PFSK-1 (cell line): ENCODE data around the gene LENG8.

ENCODE experiments used
- FOXP2 ChIP-seq: optimal IDR thresholded peaks from 2 replicates; pipeline ENCODE3; 2011; ENCODE audit warnings: borderline replicate concordance, control low read depth, inconsistent platforms; ENCODE audit not compliant: insufficient read depth; ENCODE audit errors: extremely low read length, extremely low read depth
- POLR2AphosphoS5 ChIP-seq: IDR thresholded peaks from 2 replicates; pipeline ENCODE4 v1.6.1; 2012; ENCODE audit warnings: low read depth, mild to moderate bottlenecking, control low read depth, low read length, moderate library complexity
- SIN3A ChIP-seq: IDR thresholded peaks from 2 replicates; pipeline ENCODE4 v1.6.1; 2012; ENCODE audit warnings: mild to moderate bottlenecking, low read length, moderate library complexity, borderline replicate concordance; ENCODE audit not compliant: insufficient read depth
- TAF1 ChIP-seq: IDR thresholded peaks from 2 replicates; pipeline ENCODE4 v1.6.1; 2012; ENCODE audit warnings: low read length, control low read depth, borderline replicate concordance; ENCODE audit not compliant: insufficient read depth
- TF ChIP-seq, protein P1 (sequence below), 2 experiments: IDR thresholded peaks; 2 replicates each; pipeline versions ENCODE4 v1.6.1 to v1.8.0; 2011 to 2012; ENCODE audit warnings: low read depth in 2 of 2, low read length in 2 of 2, control low read depth in 1 of 2, inconsistent platforms in 1 of 2, mild to moderate bottlenecking in 1 of 2, moderate library complexity in 1 of 2; ENCODE audit not compliant: insufficient read depth in 1 of 2

Gene LENG8

DNA sequence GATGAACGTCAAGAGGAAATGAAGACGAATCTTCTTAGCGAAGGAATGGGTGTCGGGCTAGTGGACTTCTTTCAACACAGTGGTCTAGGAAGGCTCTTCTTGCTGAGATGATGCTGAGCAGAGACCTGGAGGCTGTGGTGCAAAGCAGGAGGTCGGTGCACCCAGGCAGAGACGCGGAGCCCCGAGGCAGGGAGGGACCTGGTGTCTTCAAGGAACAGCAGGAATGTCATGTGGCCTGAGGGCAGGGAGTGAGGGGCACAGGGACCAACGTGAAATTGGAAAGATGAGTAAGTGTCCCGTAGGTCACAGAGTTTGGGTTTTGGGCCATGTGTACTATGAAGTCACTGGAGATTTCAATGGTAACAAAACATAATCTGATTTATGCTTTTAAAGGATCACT, 35.5 kb downstream of the LENG8 start:
- TF ChIP-seq FOXP2 (no peak), TAF1 (no peak), SIN3A (no peak), POLR2AphosphoS5 (no peak)
- TF ChIP-seq, protein P1, sequence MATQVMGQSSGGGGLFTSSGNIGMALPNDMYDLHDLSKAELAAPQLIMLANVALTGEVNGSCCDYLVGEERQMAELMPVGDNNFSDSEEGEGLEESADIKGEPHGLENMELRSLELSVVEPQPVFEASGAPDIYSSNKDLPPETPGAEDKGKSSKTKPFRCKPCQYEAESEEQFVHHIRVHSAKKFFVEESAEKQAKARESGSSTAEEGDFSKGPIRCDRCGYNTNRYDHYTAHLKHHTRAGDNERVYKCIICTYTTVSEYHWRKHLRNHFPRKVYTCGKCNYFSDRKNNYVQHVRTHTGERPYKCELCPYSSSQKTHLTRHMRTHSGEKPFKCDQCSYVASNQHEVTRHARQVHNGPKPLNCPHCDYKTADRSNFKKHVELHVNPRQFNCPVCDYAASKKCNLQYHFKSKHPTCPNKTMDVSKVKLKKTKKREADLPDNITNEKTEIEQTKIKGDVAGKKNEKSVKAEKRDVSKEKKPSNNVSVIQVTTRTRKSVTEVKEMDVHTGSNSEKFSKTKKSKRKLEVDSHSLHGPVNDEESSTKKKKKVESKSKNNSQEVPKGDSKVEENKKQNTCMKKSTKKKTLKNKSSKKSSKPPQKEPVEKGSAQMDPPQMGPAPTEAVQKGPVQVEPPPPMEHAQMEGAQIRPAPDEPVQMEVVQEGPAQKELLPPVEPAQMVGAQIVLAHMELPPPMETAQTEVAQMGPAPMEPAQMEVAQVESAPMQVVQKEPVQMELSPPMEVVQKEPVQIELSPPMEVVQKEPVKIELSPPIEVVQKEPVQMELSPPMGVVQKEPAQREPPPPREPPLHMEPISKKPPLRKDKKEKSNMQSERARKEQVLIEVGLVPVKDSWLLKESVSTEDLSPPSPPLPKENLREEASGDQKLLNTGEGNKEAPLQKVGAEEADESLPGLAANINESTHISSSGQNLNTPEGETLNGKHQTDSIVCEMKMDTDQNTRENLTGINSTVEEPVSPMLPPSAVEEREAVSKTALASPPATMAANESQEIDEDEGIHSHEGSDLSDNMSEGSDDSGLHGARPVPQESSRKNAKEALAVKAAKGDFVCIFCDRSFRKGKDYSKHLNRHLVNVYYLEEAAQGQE (IDR thresholded peaks at IDR 0.05; ENCODE audit: insufficient read depth in 1 of 2, low read depth in 2 of 2, low read length in 2 of 2): no peak

DNA sequence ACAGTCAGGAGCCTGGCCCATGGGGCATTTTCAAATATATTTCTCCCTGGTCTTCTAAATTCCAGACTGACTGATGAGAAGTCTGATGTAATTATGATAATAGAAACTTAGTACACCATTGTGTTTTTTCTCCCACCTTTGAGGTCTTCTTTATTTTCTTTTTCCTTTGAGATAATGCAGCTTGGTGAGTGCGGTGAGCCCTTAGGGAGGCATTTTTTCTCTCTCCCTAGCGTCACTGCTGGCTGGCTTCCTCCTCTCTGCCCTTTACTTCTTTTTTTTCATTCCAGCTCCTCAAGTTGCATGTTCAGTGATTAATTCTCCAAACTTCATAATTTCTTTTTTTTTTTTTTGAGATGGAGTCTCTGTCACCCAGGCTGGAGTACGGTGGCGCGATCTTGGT, 36.9 kb downstream of the LENG8 start:
- no peak for TF ChIP-seq POLR2AphosphoS5
- no peak for TF ChIP-seq TAF1
- TF ChIP-seq SIN3A: no peak
- TF ChIP-seq FOXP2: no peak
- TF ChIP-seq, protein P1 (IDR thresholded peaks at IDR 0.05; ENCODE audit: insufficient read depth in 1 of 2, low read depth in 2 of 2, low read length in 2 of 2): no peak

DNA sequence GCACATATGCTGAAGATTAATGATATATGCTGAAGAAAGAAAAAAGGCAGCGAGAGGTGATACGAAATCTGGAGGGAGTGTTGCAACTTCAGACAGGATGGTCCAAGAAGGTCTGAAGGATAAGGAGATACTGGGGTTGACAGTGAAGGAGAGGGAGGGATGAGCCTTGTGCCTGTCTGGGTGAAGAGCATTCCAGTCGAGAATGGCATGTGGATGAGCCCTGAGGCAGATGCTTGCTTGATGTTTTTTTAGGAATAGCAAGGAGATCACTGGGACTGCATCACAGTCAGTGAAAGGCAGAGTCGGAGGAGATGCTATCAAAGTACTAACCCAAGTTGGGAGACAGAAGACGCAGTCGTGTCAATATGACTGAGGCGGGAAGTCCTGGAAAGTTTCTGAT, 40.3 kb downstream of the LENG8 start:
- TF ChIP-seq FOXP2 (no peak), POLR2AphosphoS5 (no peak), TAF1 (no peak), SIN3A (no peak)
- TF ChIP-seq, protein P1 (IDR thresholded peaks at IDR 0.05; ENCODE audit: insufficient read depth in 1 of 2, low read depth in 2 of 2, low read length in 2 of 2): no peak

DNA sequence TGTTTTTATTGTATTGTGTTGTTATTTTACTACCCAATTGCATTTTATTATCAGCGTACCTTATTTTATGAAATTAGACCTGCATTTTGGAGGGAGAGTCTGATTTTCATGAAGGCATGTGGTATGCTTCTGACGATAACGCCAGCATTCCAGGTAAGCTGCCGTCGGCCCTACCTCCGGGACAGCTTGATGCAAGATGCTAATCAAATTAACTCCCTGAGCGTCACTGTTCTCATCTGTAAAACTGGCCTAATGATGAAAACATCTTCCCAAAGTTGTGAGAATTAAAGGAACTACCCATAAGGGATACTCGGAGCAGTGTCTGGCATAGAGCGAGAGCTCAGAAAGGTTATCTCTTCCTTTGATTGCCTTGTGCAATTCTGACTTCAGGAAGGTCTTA, 40.8 kb downstream of the LENG8 start:
- no peak for TF ChIP-seq TAF1

DNA sequence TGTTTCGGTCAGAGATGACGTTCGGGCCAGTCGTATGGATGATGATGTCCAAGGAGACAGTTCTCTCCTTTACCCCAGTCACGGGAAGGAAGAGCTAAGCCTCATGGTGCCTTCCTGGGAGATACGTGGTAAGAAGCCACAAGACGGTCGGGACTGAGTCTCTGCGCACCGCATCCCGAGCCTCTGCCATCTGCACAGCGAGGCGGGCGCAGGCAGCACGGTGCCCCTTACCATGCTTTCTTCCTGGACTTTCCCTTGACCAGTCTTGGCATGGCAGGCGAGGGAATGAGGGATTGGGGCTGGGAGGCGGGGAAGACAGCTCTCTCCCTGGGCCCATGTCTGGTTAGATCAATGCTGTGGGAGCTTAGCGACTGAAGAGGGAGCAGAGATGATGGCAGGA, 43.6 kb downstream of the LENG8 start:
- TF ChIP-seq FOXP2: no peak
- no peak for TF ChIP-seq SIN3A
- TF ChIP-seq POLR2AphosphoS5: no peak
- TF ChIP-seq, protein P1 (IDR thresholded peaks at IDR 0.05; ENCODE audit: insufficient read depth in 1 of 2, low read depth in 2 of 2, low read length in 2 of 2): no peak
- no peak for TF ChIP-seq TAF1
